22Rv1 (cell line): ENCODE measurements around the gene NLRP13.

Source experiments
- H3K27ac ChIP-seq: fragments of 450-650 bp; 2 replicates; pipeline ENCODE4 v1.5.1; 2017
- CTCF ChIP-seq: fragments of 450-650 bp; IDR thresholded peaks from 2 replicates; pipeline ENCODE4 v1.5.1; 2017; ENCODE audit warnings: mild to moderate bottlenecking
- ZFX ChIP-seq: fragments of 450-650 bp; IDR thresholded peaks from 2 replicates; pipeline ENCODE4 v1.6.1; 2017; ENCODE audit warnings: antibody characterized with exemption, borderline replicate concordance

Gene NLRP13

GRCh38 chr19:55902080-55902751, 29.9 kb downstream of the NLRP13 start:
- no peak overlapping the region for H3K27ac ChIP-seq
- TF ChIP-seq CTCF (no peak), ZFX (no peak)

GRCh38 chr19:55901369-55902079, 30.6 kb downstream of the NLRP13 start:
- no peak for TF ChIP-seq ZFX
- TF ChIP-seq CTCF = no peak
- no peak overlapping the region for H3K27ac ChIP-seq

- no peak overlapping the region for H3K27ac ChIP-seq
- TF ChIP-seq CTCF (no peak), ZFX (no peak)
Observed at GRCh38 chr19:55898911-55899310, 33.2 kb downstream of the NLRP13 start.

GRCh38 chr19:55882626-55883025, 49.5 kb downstream of the NLRP13 start:
- H3K27ac ChIP-seq = no peak overlapping the region

GRCh38 chr19:55877211-55877610, 54.9 kb downstream of the NLRP13 start:
- no peak overlapping the region for H3K27ac ChIP-seq
- TF ChIP-seq CTCF = no peak
- no peak for TF ChIP-seq ZFX

More at GRCh38 chr19:55882626-55883025, 49.5 kb downstream of the NLRP13 start:
- no peak for TF ChIP-seq ZFX
- no peak for TF ChIP-seq CTCF

GRCh38 chr19:55870736-55871135, 61.4 kb downstream of the NLRP13 start:
- H3K27ac ChIP-seq = no peak overlapping the region
- TF ChIP-seq CTCF (no peak), ZFX (no peak)

- H3K27ac ChIP-seq = no peak overlapping the region
- TF ChIP-seq CTCF (no peak), ZFX (no peak)
Observed at GRCh38 chr19:55867101-55867500, 65.0 kb downstream of the NLRP13 start.
